Right lobe of liver (tissue), 6 donors: Measurements from ENCODE around the gene CROCC2. TPM values are rescaled to one million over a fixed set of nuclear protein-coding genes. Genes with fewer than 3 reads are reported as not detected.

Experiments
- ATAC-seq, 4 donors: fragments of 200-7000 bp; cut with Tn5 transposase; one replicate each; pipeline ENCODE4 v1.9.1; 2020; ENCODE audit warnings: mild to moderate bottlenecking in 4 of 4, moderate library complexity in 4 of 4
- DNase-seq, 3 donors: peaks; one replicate each; pipeline ENCODE4 v3.0.0-alpha.2; 2020
- H3K27ac ChIP-seq, 3 donors: fragments of 200-600 bp; one replicate each; pipeline ENCODE4 v1.8.0; 2022
- H3K27me3 ChIP-seq, 2 donors: fragments of 200-600 bp; one replicate each; pipeline ENCODE4 v1.8.0; 2022
- H3K36me3 ChIP-seq, 4 donors: fragments of 200-600 bp; sonication (generic) in 1 of 4; one replicate each; pipeline versions ENCODE4 v1.5.1 to v1.8.0; 2017 to 2022; ENCODE audit warnings: control low read depth in 1 of 4
- H3K4me1 ChIP-seq, 4 donors: fragments of 200-600 bp; sonication (generic) in 1 of 4; one replicate each; pipeline versions ENCODE4 v1.5.1 to v1.8.0; 2017 to 2022; ENCODE audit warnings: control low read depth in 1 of 4
- H3K4me3 ChIP-seq, 3 donors: fragments of 200-600 bp; one replicate each; pipeline ENCODE4 v1.8.0; 2022
- H3K9me3 ChIP-seq, 4 donors: fragments of 200-600 bp; sonication (generic) in 1 of 4; one replicate each; pipeline versions ENCODE4 v1.5.1 to v1.8.0; 2017 to 2022; ENCODE audit warnings: control low read depth in 1 of 4
- POLR2A ChIP-seq: fragments of 450-650 bp; IDR thresholded peaks from one replicate; pipeline ENCODE4 v1.6.1; 2017; ENCODE audit warnings: antibody characterized with exemption, mild to moderate bottlenecking
- WGBS: methylation state at CpG from one replicate; pipeline ENCODE4 v1.1.6; 2018; ENCODE audit warnings: low coverage, low lambda C conversion rate; ENCODE audit not compliant: insufficient coverage; ENCODE audit errors: missing lambda C conversion rate; 5-methylcytosine and 5-hydroxymethylcytosine counted together
- intact Hi-C, 2 donors: fragments of 100-400 bp; cut with DNase I; formaldehyde crosslinking; loops; one replicate each; pipeline versions ENCODE4 v1.11.2 to v1.14.1; 2022
- total RNA-seq, 6 experiments: library from RNA; depleted of rRNA in 2 of 6; stranded (reverse); fragments of >200 nt in 2 of 6; fragmentation: NEBNext Ultra II Directional in 3 of 6; extraction: Animal tissue kit (Norgen Biotek cat#: 25700) in 3 of 6; gene quantifications; one replicate each; pipeline versions ENCODE4 v1.1.0 to v1.2.4, GENCODE V29; 2016 to 2023
- TF ChIP-seq, protein P1 (sequence below), 4 donors: fragments of 200-600 bp in 3 of 4; fragments of 450-650 bp in 1 of 4; IDR thresholded peaks; one replicate each; pipeline versions ENCODE4 v1.5.1 to v1.8.0; 2016 to 2022; ENCODE audit warnings: antibody characterized with exemption in 4 of 4, mild to moderate bottlenecking in 2 of 4
- donor health status: DM: no; HTN: yes; CAD: no.
- donor health status: DM: no; HTN: no; CAD: no.
- donor health status: DM: no; HTN: no; CAD: no.
- donor health status: DM: no; HTN: yes; CAD: no.
- donor health status: DM: no; HTN: yes; CAD: no.

Gene CROCC2
- total RNA-seq, 6 experiments from 2014 or later: 0.06 to 0.15 (median 0.12) TPM; not detected in 1

DNA sequence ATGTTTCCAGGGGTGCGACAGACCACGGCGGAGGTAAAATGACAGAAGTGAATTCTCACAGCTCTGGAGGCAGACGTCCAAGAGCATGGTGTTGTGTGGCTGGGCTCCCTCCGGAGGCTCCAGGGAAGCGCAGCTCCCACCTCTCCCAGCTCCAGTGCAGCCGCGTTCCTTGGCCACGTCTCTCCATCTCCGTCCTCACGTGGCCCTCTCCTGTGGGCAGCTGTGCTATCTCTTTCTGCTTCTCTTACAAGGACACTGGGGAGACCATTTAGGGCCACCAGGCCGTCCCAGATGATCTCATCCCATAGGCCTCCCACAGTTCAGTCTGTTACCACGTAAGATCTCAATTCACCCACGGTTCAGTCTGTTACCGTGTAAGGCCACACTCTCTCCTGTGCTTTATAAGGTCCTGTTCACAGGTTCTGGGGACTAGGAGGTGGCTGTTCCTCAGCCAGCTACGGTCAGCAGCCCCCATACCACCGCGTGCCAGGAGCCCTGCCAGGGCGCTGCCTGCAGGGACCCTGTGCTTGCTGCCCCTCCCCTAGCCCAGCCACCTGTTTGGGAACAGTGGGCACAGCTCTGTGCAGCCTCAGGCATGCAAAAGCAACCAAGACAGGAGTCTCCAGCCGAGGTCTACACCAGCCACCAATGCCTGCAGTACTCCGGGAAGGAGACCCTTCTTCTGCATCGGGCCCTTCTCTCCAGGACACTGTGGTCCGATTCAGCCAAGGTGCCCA lies 7.2 kb upstream of the CROCC2 start:
- ATAC-seq (no peak), DNase-seq (peak in 1 of 3 donors; percentile 51)
- no peak overlapping the region for H3K4me3 ChIP-seq
- H3K9me3 ChIP-seq: no peaks in the 10 kb centered on the region
- 83% methylated on average over 5 of the region's 23 CpGs for WGBS
- no peak overlapping the region for H3K27ac ChIP-seq
- no peaks in the 10 kb centered on the region for H3K36me3 ChIP-seq
- H3K27me3 ChIP-seq: no peaks in the 10 kb centered on the region
- no peak for TF ChIP-seq POLR2A
- TF ChIP-seq, protein P1, sequence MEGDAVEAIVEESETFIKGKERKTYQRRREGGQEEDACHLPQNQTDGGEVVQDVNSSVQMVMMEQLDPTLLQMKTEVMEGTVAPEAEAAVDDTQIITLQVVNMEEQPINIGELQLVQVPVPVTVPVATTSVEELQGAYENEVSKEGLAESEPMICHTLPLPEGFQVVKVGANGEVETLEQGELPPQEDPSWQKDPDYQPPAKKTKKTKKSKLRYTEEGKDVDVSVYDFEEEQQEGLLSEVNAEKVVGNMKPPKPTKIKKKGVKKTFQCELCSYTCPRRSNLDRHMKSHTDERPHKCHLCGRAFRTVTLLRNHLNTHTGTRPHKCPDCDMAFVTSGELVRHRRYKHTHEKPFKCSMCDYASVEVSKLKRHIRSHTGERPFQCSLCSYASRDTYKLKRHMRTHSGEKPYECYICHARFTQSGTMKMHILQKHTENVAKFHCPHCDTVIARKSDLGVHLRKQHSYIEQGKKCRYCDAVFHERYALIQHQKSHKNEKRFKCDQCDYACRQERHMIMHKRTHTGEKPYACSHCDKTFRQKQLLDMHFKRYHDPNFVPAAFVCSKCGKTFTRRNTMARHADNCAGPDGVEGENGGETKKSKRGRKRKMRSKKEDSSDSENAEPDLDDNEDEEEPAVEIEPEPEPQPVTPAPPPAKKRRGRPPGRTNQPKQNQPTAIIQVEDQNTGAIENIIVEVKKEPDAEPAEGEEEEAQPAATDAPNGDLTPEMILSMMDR (IDR thresholded peaks at IDR 0.05): no peak
- intact Hi-C loops: no loop called here
- peaks cover 0 to 22% (median 13%) of the 10 kb centered on the region in 4 donors for H3K4me1 ChIP-seq

GRCh38 chr2:240899468-240899865 lies 6.7 kb upstream of the CROCC2 start:
- 92% methylated on average over 12 of the region's 19 CpGs for WGBS
- H3K27ac ChIP-seq: no peak overlapping the region
- no peaks in the 10 kb centered on the region for H3K9me3 ChIP-seq
- DNase-seq (peak in 1 of 3 donors; percentile 5), ATAC-seq (no peak)
- H3K4me3 ChIP-seq: no peak overlapping the region
- TF ChIP-seq, protein P1 (IDR thresholded peaks at IDR 0.05): no peak
- TF ChIP-seq POLR2A: no peak
- H3K36me3 ChIP-seq: no peaks in the 10 kb centered on the region
- intact Hi-C loops: no loop called here
- no peaks in the 10 kb centered on the region for H3K27me3 ChIP-seq
- H3K4me1 ChIP-seq: peaks cover 0 to 22% (median 11%) of the 10 kb centered on the region in 4 donors

- ATAC-seq: no peak
These were observed 5.8 kb upstream of the CROCC2 start for GRCh38 chr2:240900141-240900860.

DNA sequence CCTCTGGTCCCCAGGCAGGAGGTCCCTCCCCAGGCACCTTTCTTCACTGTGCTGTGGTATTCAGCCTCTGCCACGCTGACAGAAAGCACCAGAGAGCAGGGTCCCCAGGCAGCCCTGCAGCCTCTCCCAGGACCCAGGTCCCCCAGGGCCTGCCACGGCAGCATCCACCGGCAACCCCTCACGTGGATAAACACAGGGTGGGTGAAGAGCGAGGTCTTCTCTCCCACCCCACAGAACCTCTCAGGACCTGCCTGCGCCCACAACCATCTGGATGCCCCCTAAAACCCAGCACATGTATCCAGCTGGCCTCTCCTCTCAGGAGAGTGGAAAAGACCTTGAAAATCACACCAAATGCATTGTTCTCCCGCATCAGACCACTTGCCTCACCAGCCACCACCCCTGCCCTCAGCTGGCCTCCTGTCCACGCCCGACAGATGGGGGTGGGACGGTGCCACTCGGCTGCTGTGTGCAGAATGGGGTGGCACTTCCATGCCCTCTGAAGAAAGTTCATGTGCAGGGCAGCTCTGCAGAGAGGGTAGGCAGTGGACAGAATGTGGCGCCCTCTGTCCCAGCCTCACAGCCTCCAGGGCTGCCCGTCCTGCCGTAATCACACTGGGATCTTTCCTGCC lies 4.0 kb upstream of the CROCC2 start:
- Histone ChIP-seq H3K4me3 (no peak overlapping the region), H3K36me3 (no peaks in the 10 kb centered on the region), H3K27ac (no peak overlapping the region), H3K4me1 (peaks cover 0 to 9% (median 6%) of the 10 kb centered on the region in 4 donors), H3K27me3 (no peaks in the 10 kb centered on the region), H3K9me3 (no peaks in the 10 kb centered on the region)
- intact Hi-C loops: no loop called here
- 83% methylated on average over 5 of the region's 14 CpGs for WGBS
- DNase-seq (peak in 2 of 3 donors; percentile 2 to 37), ATAC-seq (no peak)
- TF ChIP-seq POLR2A: no peak
- TF ChIP-seq, protein P1 (IDR thresholded peaks at IDR 0.05): no peak

More at GRCh38 chr2:240900141-240900860, 5.8 kb upstream of the CROCC2 start:
- peak in 2 of 3 donors; percentile 18 to 52 for DNase-seq
- Histone ChIP-seq H3K4me1 (peaks cover 0 to 22% (median 11%) of the 10 kb centered on the region in 4 donors), H3K27me3 (no peaks in the 10 kb centered on the region), H3K9me3 (no peaks in the 10 kb centered on the region), H3K4me3 (no peak overlapping the region), H3K27ac (no peak overlapping the region), H3K36me3 (no peaks in the 10 kb centered on the region)
- TF ChIP-seq POLR2A: no peak
- TF ChIP-seq, protein P1 (IDR thresholded peaks at IDR 0.05): no peak
- intact Hi-C loops: no loop called here
- WGBS: 88% methylated on average over 15 of the region's 27 CpGs
